Ureter (tissue), 1 donor: ENCODE measurements around the gene UMODL1. TPM values are rescaled to one million over a fixed set of nuclear protein-coding genes. Genes with fewer than 3 reads are reported as not detected.
"Not testable (repeated sequence)": the region's sequence is repeated elsewhere in the genome, so short reads cannot be mapped to it uniquely, and the experiment has no call there.

ENCODE experiments used
- DNase-seq: peaks from one replicate; pipeline ENCODE4 v3.0.0-alpha.2; 2020; ENCODE audit warnings: low spot score
- total RNA-seq: library from RNA; stranded (reverse); gene quantifications from one replicate; pipeline ENCODE4 v1.2.4, GENCODE V29; 2023
- donor health status: DM: yes; HTN: yes; CAD: no.

UMODL1 gene
- total RNA-seq, 1 donor from 2014 or later: not detected

DNA sequence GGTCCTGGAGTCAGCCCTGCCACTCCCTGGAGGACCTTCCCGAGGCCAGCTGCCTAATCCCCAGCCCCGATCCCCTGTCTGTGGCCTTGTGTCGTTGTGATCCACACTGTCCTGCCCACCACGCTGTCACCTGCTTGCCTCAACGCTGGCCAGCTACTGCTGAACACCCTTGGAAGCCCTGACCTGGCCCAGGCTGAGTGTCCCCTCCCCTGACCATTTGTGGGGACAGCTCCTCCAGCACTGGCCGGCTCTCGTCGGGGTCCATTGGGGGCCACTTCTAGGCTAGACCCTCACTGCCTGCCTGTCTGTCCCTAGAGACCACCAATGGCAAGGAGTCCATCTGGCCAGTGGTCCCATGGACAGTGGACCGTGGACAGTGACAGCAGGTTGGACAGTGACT is 12.0 kb upstream of the UMODL1 start:
- no peak for DNase-seq

- DNase-seq: no peak
These were observed 11.4 kb upstream of the UMODL1 start for GRCh38 chr21:42059721-42060120.

GRCh38 chr21:42060166-42060565 is 11.0 kb upstream of the UMODL1 start:
- no peak for DNase-seq

DNA sequence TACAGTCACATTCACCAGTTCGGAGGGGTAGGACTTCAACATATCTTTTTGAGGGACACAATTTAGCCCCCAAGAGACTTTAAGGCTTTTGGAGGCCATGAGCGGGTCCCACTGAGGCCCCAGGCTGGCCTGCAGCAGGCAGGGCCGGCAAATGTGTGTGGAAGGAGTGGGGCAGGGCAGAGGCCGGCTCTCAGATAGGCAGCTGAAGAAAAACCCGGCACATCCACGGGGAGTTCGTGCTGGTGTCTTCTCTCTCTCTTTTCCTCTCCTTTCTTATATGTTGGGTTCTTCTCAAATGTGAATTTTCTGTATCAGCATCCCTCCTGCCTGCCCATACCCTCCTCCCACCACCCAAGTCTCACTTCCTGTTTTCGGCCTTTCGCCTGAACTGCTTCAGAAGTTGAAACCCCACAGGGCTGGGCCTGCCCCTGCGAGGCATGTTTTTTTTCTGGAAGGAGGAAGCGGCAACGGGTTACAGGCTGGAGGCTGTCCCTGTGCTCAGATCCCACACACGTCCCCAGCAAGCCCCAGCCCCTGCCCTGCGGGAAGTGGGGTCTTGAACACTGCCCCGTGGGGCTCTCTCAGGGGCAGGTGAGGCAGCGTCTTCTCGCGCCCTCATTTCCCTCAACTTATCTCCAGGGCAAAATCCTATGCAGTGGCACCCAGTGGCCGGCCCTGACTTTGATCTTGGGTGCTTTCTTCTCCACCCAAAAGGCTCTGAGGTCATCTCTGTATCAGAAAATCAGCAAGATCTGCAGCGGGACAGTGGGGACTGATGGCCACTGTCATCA is 9.7 kb upstream of the UMODL1 start:
- peak; percentile 64 for DNase-seq

DNA sequence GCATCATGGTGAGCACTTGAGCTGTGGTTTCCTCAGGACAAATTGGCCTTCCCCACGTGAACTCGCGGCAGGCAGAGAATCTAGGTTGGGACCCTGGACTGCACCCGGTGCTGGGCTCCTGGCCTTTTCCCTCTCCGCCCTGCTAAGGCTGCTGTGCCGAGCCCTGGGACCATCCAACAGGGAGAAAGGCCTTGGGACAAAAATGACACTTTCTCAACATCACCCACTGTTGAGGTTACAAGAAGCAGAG is 9.2 kb upstream of the UMODL1 start:
- DNase-seq: no peak

GRCh38 chr21:42062236-42063022 is 8.7 kb upstream of the UMODL1 start:
- DNase-seq: peak; percentile 64

- no peak for DNase-seq
These were observed 7.9 kb upstream of the UMODL1 start for GRCh38 chr21:42063191-42063570.

- DNase-seq: no peak
These were observed 7.3 kb upstream of the UMODL1 start for GRCh38 chr21:42063571-42064521.

DNA sequence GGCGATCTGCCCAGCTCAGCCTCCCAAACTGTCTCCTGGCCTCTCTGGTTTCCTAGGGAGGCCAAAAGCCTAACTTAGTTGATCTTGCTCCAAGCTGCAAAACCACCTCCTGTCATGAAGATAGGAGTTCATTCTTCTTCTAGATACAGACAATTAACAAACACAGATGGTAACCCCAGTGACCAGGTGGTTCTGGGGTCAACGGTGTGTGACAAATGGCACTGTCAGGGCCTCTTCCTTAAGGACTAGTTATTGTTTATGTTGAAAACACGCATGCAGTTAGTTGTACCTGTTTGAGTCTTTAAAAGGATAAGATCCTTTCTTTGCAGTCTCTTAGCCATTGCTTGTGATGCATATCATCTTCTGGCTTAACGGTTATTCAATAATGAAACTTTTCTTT is 4.6 kb upstream of the UMODL1 start:
- no peak for DNase-seq

- no peak for DNase-seq
These were observed 3.4 kb upstream of the UMODL1 start for GRCh38 chr21:42067531-42068255.

DNA sequence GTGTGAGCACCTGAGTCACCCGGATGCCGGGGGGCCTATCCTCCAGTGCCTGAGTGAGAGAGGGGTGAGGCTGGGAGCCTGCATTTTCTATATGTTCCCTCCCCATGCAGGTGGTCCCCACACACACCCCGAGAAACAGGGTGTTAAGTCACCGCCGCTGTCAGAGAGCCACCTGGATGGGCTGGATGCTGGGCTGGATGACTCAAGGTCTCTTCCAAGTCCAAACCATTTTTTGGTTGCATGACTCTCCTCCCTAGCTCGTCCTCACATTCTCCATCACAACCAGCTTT is 2.9 kb upstream of the UMODL1 start:
- no peak for DNase-seq

DNA sequence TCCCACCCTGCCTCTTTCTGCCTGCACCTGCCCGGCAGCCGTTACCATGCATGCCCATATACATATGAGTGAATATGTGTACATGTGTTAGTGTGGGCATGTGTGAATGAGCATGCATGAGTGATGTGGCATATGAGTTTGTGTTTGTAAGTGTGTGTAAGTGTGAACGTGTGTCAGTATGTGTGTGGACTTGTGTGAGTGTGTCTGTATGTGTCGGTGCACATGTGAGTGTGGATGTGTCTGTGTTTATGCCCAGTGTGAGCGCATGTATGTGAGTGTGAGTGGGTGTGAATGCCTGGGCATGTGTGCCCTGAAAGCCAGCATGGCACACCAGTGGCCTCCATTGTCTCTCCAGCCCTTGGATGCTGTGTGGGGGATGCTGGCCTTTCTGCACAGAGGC is 2.5 kb upstream of the UMODL1 start:
- no peak for DNase-seq

- DNase-seq: no peak
These were observed 1.8 kb upstream of the UMODL1 start for GRCh38 chr21:42069327-42069726.

GRCh38 chr21:42069843-42070242 is 1.3 kb upstream of the UMODL1 start:
- DNase-seq: no peak

- DNase-seq: no peak
These were observed 2.3 kb downstream of the UMODL1 start for GRCh38 chr21:42073145-42074099.

- DNase-seq: no peak
These were observed 4.8 kb downstream of the UMODL1 start for GRCh38 chr21:42075686-42076471.

- DNase-seq: not testable (repeated sequence)
These were observed 6.6 kb downstream of the UMODL1 start for GRCh38 chr21:42077685-42078238.

GRCh38 chr21:42078247-42079007 is 7.3 kb downstream of the UMODL1 start:
- not testable (repeated sequence) for DNase-seq
